K562 (cell line): ENCODE measurements around the gene TIMM8A. TPM values are rescaled to one million over a fixed set of nuclear protein-coding genes. Genes with fewer than 3 reads are reported as not detected.
A peak's percentile ranks its signal among the peaks of the same experiment; 100 is the strongest.

Experiments
- ATAC-seq: fragments of 200-7000 bp; cut with Tn5 transposase; 3 replicates; pipeline ENCODE4 v1.9.1; 2020; ENCODE audit warnings: moderate library complexity
- BruUV-seq: library from RNA; stranded (reverse); fragments of 400-500 nt; replicated peaks from 2 replicates; lab custom pipeline; 2021; lab: Mats Ljungman, UMichigan
- CTCF ChIA-PET: fragments of 300-600 bp; formaldehyde crosslinking; extraction: SDS; loops from one replicate; lab custom pipeline; 2021; ENCODE audit warnings: low intra/inter-chr PET ratio; lab: Yijun Ruan, JAX
- POLR2A ChIA-PET: fragments of 300-600, 350-650 bp; sonication (Branson Sonifier 250); formaldehyde crosslinking; extraction: SDS; loops from one replicate; lab custom pipeline; 2021; ENCODE audit warnings: antibody characterized with exemption, inconsistent platforms; lab: Yijun Ruan, JAX
- DNase-seq, 4 experiments: peaks; one replicate each; pipeline versions ENCODE4 v3.0.0 to v3.0.0-alpha.2; 2011 to 2018; ENCODE audit warnings: low spot score in 3 of 4, mixed read lengths in 3 of 4; ENCODE audit errors: extremely low read depth in 1 of 4
- FAIRE-seq: peaks from 2 replicates; lab custom pipeline; 2011; peaks lifted over from hg19 to GRCh38; lab: Jason Lieb, UNC
- H2AFZ ChIP-seq: 2 replicates; pipeline ENCODE4 v1.6.0; 2011; ENCODE audit warnings: low read depth, low read length, control low read depth, inconsistent platforms
- H3K27ac ChIP-seq: fragments of 200-600 bp; 3 replicates; pipeline ENCODE4 v1.8.0; 2011; ENCODE audit warnings: low read depth, mild to moderate bottlenecking, control low read depth, inconsistent platforms, low read length, moderate library complexity, mixed read lengths; ENCODE audit errors: extremely low read depth
- H3K27me3 ChIP-seq, 2 experiments: fragments of 300-600 bp in 1 of 2; 2 replicates in 1 of 2; 3 replicates in 1 of 2; pipeline versions ENCODE4 v1.6.0 to v1.8.0; 2011; ENCODE audit warnings: inconsistent platforms in 2 of 2, low read length in 2 of 2, mild to moderate bottlenecking in 1 of 2, mixed read lengths in 1 of 2, moderate library complexity in 1 of 2; ENCODE audit not compliant: control insufficient read depth in 2 of 2, insufficient read depth in 2 of 2
- H3K36me3 ChIP-seq: fragments of 300-600 bp; 3 replicates; pipeline ENCODE4 v1.8.0; 2011; ENCODE audit warnings: mild to moderate bottlenecking, low read length, inconsistent platforms; ENCODE audit not compliant: control insufficient read depth, insufficient read depth
- H3K4me1 ChIP-seq, 2 experiments: fragments of 200-600 bp in 1 of 2; replicated peaks in 1 of 2; 2 replicates in 1 of 2; 3 replicates in 1 of 2; pipeline versions ENCODE4 v1.5.1 to v1.8.0; 2011; ENCODE audit warnings: inconsistent platforms in 2 of 2, low read length in 2 of 2, mild to moderate bottlenecking in 1 of 2, mixed read lengths in 1 of 2, moderate library complexity in 1 of 2; ENCODE audit not compliant: control insufficient read depth in 2 of 2, insufficient read depth in 2 of 2
- H3K4me2 ChIP-seq: 2 replicates; pipeline ENCODE4 v1.6.1; 2011; ENCODE audit warnings: low read length, control low read depth, inconsistent platforms, mixed read lengths; ENCODE audit not compliant: insufficient read depth
- H3K4me3 ChIP-seq: fragments of 200-600 bp; sonication (generic), shearing (Covaris generic); 2 replicates; pipeline ENCODE4 v1.5.1; 2016; ENCODE audit warnings: control low read depth, inconsistent platforms
- H3K79me2 ChIP-seq: fragments of 200-600 bp; 3 replicates; pipeline ENCODE4 v1.8.0; 2011; ENCODE audit warnings: low read length, inconsistent platforms; ENCODE audit not compliant: control insufficient read depth, insufficient read depth
- H3K9ac ChIP-seq, 2 experiments: 2 replicates each; pipeline versions ENCODE4 v1.6.0 to v1.6.1; 2011; ENCODE audit warnings: low read depth in 2 of 2, low read length in 2 of 2, control low read depth in 1 of 2, inconsistent platforms in 1 of 2, mild to moderate bottlenecking in 1 of 2, mixed read lengths in 1 of 2; ENCODE audit not compliant: insufficient read depth in 1 of 2
- H3K9me1 ChIP-seq: one replicate; pipeline ENCODE4 v1.6.0; 2011; ENCODE audit warnings: inconsistent platforms, mild to moderate bottlenecking, low read length, moderate library complexity; ENCODE audit not compliant: control insufficient read depth, insufficient read depth
- H3K9me3 ChIP-seq: replicated peaks from 2 replicates; pipeline ENCODE4 v1.5.1; 2011; ENCODE audit warnings: low read depth, low read length, inconsistent platforms; ENCODE audit not compliant: control insufficient read depth, insufficient read depth
- H4K20me1 ChIP-seq: replicated peaks from 2 replicates; pipeline ENCODE4 v1.6.1; 2011; ENCODE audit warnings: low read length, inconsistent platforms, mixed read lengths; ENCODE audit not compliant: control insufficient read depth, insufficient read depth
- ESRRA ChIP-seq: fragments of 450-650 bp; IDR thresholded peaks from 2 replicates; pipeline ENCODE4 v1.6.1; 2014; ENCODE audit warnings: low read depth, mild to moderate bottlenecking, moderate library complexity, borderline replicate concordance
- NCOA4 ChIP-seq: fragments of 450-650 bp; IDR thresholded peaks from 2 replicates; pipeline ENCODE4 v1.6.1; 2018; ENCODE audit warnings: mild to moderate bottlenecking; ENCODE audit not compliant: partially characterized antibody
- RBM15 ChIP-seq: fragments of 200-400 bp; formaldehyde crosslinking; IDR thresholded peaks from 2 replicates; pipeline ENCODE4 v1.6.1; 2018; ENCODE audit warnings: mild to moderate bottlenecking, low read length, moderate library complexity; ENCODE audit not compliant: insufficient read depth
- SAFB2 ChIP-seq: fragments of 200-400 bp; formaldehyde crosslinking; IDR thresholded peaks from 2 replicates; pipeline ENCODE4 v1.6.1; 2018; ENCODE audit warnings: borderline replicate concordance, low read length, low read depth, moderate library complexity; ENCODE audit not compliant: severe bottlenecking
- WGBS: fragments of 100-300 bp; shearing (Covaris generic); methylation state at CpG from one replicate; pipeline ENCODE4 v1.1.6; 2016; ENCODE audit warnings: low coverage, mixed read lengths; ENCODE audit not compliant: insufficient coverage; ENCODE audit errors: missing lambda C conversion rate; 5-methylcytosine and 5-hydroxymethylcytosine counted together
- in situ Hi-C: fragments of 300-500 bp; cut with MboI; formaldehyde crosslinking; loops from 4 replicates; pipeline ENCODE4 v1.15.0; 2018; ENCODE audit warnings: inconsistent platforms, mixed read lengths
- intact Hi-C: fragments of 100-400 bp; cut with micrococcal nuclease; formaldehyde crosslinking; loops from 2 replicates; pipeline ENCODE4 v1.14.2; 2022
- polyA plus RNA-seq, 8 experiments: library from polyadenylated mRNA; depleted of rRNA in 4 of 8; stranded (reverse) in 5 of 8; unstranded in 3 of 8; fragments of >200 nt; fragmentation: Nextera tagmentation in 2 of 8; fragmentation: Illumina TruSeq in 1 of 8; extraction: Ambion mirVana in 2 of 8; extraction: Trizol in 1 of 8; gene quantifications; 2 replicates each; pipeline versions ENCODE4 v1.2.1 to v1.2.3, GENCODE V29; 2011 to 2014; ENCODE audit warnings: inconsistent platforms in 1 of 8, missing spikeins in 1 of 8
- total RNA-seq, 7 experiments: library from RNA; depleted of rRNA in 6 of 7; stranded (reverse); fragments of >200 nt in 6 of 7; fragmentation: Illumina TruSeq in 2 of 7; extraction: Trizol in 2 of 7; gene quantifications; 2 replicates each; pipeline versions ENCODE4 v1.2.1 to v1.2.3, GENCODE V29; 2011 to 2021; ENCODE audit warnings: low replicate concordance in 1 of 7
- TF ChIP-seq, protein P1 (sequence below): fragments of 200-600 bp; sonication (generic); IDR thresholded peaks from one replicate; pipeline ENCODE4 v1.6.1; 2012; ENCODE audit warnings: mild to moderate bottlenecking, low read depth, low read length, inconsistent platforms
- TF ChIP-seq, protein P2 (sequence below): fragments of 450-650 bp; IDR thresholded peaks from 2 replicates; pipeline ENCODE4 v1.6.1; 2017; ENCODE audit warnings: antibody characterized with exemption, mild to moderate bottlenecking

Gene TIMM8A
- total and polyA plus RNA-seq, 9 of the 15 experiments (the other 6 are each of a cell fraction or from before 2014, with no cell fraction given): 10.9 to 132 (median 41.1) TPM

DNA sequence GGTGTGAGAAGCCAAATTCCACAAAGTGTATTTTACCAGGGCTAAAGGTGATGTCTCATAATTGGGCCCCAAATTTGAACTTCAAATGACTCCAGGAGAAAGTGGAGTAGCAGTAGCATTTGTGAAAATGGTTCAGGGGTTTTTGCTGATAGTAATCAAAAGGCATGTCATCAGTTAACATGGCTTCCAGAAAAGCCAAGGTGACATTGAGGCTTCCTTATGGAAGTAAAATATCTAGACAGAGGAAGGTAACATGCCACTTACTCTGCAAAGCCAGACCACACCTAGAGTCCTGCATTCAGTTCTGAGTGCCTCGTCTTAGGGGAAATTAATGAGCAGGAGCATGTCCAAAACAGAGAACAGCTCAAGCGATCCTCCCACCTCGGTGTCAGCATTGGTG is 40.1 kb upstream of the TIMM8A start:
- intact Hi-C loops: no loop called here
- Histone ChIP-seq H2AFZ (peak overlapping the region; percentile 30; the same call in 1 of the 2 replicates), H3K4me1 (peaks cover 4 to 21% of the 10 kb centered on the region in 2 experiments), H3K9ac (peak overlapping the region in 1 of 2 experiments; percentile 43; a peak in 1 of 4 replicates), H3K4me3 (no peak overlapping the region), H3K27me3 (no peaks in the 10 kb centered on the region), H3K27ac (peak overlapping the region; percentile 58; the same call in 2 of the 3 replicates), H3K79me2 (peaks cover 79% of the 10 kb centered on the region), H4K20me1 (no peaks in the 10 kb centered on the region), H3K36me3 (peaks cover 26% of the 10 kb centered on the region), H3K4me2 (peak overlapping the region; percentile 98), H3K9me3 (no peaks in the 10 kb centered on the region), H3K9me1 (no peaks in the 10 kb centered on the region)
- FAIRE-seq (no peak), DNase-seq (no peak), ATAC-seq (no peak)
- ChIA-PET CTCF (no interaction called here), POLR2A (interaction anchor here (0.6 kb wide), 1 partner anchor 211 kb away, joined by 3 read pairs; no protein-coding TSS in a partner anchor)
- no TSS peak for BruUV-seq
- WGBS: 22% methylated on average over 3 of the region's 3 CpGs
- in situ Hi-C loops: no loop called here
- TF ChIP-seq, protein P1, sequence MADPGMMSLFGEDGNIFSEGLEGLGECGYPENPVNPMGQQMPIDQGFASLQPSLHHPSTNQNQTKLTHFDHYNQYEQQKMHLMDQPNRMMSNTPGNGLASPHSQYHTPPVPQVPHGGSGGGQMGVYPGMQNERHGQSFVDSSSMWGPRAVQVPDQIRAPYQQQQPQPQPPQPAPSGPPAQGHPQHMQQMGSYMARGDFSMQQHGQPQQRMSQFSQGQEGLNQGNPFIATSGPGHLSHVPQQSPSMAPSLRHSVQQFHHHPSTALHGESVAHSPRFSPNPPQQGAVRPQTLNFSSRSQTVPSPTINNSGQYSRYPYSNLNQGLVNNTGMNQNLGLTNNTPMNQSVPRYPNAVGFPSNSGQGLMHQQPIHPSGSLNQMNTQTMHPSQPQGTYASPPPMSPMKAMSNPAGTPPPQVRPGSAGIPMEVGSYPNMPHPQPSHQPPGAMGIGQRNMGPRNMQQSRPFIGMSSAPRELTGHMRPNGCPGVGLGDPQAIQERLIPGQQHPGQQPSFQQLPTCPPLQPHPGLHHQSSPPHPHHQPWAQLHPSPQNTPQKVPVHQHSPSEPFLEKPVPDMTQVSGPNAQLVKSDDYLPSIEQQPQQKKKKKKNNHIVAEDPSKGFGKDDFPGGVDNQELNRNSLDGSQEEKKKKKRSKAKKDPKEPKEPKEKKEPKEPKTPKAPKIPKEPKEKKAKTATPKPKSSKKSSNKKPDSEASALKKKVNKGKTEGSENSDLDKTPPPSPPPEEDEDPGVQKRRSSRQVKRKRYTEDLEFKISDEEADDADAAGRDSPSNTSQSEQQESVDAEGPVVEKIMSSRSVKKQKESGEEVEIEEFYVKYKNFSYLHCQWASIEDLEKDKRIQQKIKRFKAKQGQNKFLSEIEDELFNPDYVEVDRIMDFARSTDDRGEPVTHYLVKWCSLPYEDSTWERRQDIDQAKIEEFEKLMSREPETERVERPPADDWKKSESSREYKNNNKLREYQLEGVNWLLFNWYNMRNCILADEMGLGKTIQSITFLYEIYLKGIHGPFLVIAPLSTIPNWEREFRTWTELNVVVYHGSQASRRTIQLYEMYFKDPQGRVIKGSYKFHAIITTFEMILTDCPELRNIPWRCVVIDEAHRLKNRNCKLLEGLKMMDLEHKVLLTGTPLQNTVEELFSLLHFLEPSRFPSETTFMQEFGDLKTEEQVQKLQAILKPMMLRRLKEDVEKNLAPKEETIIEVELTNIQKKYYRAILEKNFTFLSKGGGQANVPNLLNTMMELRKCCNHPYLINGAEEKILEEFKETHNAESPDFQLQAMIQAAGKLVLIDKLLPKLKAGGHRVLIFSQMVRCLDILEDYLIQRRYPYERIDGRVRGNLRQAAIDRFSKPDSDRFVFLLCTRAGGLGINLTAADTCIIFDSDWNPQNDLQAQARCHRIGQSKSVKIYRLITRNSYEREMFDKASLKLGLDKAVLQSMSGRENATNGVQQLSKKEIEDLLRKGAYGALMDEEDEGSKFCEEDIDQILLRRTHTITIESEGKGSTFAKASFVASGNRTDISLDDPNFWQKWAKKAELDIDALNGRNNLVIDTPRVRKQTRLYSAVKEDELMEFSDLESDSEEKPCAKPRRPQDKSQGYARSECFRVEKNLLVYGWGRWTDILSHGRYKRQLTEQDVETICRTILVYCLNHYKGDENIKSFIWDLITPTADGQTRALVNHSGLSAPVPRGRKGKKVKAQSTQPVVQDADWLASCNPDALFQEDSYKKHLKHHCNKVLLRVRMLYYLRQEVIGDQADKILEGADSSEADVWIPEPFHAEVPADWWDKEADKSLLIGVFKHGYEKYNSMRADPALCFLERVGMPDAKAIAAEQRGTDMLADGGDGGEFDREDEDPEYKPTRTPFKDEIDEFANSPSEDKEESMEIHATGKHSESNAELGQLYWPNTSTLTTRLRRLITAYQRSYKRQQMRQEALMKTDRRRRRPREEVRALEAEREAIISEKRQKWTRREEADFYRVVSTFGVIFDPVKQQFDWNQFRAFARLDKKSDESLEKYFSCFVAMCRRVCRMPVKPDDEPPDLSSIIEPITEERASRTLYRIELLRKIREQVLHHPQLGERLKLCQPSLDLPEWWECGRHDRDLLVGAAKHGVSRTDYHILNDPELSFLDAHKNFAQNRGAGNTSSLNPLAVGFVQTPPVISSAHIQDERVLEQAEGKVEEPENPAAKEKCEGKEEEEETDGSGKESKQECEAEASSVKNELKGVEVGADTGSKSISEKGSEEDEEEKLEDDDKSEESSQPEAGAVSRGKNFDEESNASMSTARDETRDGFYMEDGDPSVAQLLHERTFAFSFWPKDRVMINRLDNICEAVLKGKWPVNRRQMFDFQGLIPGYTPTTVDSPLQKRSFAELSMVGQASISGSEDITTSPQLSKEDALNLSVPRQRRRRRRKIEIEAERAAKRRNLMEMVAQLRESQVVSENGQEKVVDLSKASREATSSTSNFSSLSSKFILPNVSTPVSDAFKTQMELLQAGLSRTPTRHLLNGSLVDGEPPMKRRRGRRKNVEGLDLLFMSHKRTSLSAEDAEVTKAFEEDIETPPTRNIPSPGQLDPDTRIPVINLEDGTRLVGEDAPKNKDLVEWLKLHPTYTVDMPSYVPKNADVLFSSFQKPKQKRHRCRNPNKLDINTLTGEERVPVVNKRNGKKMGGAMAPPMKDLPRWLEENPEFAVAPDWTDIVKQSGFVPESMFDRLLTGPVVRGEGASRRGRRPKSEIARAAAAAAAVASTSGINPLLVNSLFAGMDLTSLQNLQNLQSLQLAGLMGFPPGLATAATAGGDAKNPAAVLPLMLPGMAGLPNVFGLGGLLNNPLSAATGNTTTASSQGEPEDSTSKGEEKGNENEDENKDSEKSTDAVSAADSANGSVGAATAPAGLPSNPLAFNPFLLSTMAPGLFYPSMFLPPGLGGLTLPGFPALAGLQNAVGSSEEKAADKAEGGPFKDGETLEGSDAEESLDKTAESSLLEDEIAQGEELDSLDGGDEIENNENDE: no peak
- TF ChIP-seq SAFB2: no peak
- peak; percentile 73; the same call in 1 of the 2 replicates for TF ChIP-seq ESRRA
- TF ChIP-seq, protein P2, sequence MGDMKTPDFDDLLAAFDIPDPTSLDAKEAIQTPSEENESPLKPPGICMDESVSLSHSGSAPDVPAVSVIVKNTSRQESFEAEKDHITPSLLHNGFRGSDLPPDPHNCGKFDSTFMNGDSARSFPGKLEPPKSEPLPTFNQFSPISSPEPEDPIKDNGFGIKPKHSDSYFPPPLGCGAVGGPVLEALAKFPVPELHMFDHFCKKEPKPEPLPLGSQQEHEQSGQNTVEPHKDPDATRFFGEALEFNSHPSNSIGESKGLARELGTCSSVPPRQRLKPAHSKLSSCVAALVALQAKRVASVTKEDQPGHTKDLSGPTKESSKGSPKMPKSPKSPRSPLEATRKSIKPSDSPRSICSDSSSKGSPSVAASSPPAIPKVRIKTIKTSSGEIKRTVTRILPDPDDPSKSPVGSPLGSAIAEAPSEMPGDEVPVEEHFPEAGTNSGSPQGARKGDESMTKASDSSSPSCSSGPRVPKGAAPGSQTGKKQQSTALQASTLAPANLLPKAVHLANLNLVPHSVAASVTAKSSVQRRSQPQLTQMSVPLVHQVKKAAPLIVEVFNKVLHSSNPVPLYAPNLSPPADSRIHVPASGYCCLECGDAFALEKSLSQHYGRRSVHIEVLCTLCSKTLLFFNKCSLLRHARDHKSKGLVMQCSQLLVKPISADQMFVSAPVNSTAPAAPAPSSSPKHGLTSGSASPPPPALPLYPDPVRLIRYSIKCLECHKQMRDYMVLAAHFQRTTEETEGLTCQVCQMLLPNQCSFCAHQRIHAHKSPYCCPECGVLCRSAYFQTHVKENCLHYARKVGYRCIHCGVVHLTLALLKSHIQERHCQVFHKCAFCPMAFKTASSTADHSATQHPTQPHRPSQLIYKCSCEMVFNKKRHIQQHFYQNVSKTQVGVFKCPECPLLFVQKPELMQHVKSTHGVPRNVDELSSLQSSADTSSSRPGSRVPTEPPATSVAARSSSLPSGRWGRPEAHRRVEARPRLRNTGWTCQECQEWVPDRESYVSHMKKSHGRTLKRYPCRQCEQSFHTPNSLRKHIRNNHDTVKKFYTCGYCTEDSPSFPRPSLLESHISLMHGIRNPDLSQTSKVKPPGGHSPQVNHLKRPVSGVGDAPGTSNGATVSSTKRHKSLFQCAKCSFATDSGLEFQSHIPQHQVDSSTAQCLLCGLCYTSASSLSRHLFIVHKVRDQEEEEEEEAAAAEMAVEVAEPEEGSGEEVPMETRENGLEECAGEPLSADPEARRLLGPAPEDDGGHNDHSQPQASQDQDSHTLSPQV: peak; percentile 66
- TF ChIP-seq RBM15: no peak
- TF ChIP-seq NCOA4: no peak
